ENCODE results near the gene KCNQ4. TPM values are rescaled to one million over a fixed set of nuclear protein-coding genes. Genes with fewer than 3 reads are reported as not detected.

Gene KCNQ4
- total and polyA plus RNA-seq, 10 of the 15 experiments (the other 5 are each of a cell fraction or from before 2014, with no cell fraction given): 0.04 to 0.18 (median 0.08) TPM; not detected in 2

DNA sequence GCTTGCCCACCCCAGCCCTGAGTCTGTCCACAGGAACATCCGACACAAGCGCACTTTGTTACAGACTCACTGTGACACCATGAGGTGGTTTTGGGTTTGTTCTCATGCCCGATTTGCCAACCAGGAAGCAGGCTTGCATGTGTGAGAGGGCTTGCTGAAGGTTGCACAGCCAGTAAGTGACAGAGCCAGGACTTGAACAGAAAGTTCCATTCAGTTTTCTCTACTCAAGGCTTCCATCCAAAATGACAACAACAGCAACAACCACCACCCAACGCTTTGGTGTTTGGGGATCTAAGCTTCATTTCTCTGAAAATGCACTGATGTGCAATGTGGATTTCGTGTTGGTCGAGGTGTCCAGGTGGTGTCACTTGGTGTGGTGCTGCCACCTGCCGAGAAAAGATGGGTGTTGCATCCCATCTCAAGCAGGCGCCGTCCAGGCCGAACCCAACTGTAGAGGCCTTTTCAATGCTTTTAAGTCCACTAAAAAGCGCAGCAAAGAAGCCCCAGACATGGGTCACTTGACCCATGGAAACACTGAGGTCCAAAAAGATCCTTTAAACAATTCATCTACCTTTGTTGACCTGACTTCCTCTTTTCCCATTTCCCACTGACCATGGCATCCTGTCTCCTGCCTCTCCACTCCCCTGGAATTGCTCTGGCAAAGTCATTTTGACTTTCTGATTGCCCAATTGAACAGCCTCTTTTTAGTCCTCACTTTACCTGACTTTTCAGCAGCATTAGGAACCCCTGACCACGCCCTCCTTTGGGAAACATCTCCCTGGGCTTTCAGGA lies 66.4 kb downstream of the KCNQ4 start (continued):
- TF ChIP-seq ZNF592 (IDR thresholded peaks at IDR 0.05): no peak

DNA sequence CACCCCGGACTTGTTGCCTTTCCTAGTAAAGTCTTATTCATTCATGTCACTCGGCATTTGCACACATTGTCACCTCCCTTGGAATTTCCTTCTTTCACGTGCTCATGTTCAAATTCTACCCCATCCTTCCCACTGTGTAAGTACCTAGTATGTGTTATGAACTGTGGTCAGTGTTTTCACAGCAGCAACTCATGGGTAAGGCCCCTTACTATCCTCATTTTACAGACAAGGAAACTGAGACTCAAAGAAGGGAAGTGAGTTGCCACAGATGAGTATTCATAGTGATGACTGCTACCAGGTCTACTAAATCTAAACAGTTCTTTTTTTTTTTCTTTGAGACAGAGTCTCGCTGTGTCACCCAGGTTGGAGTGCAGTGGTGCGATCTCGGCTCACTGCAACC lies 68.1 kb downstream of the KCNQ4 start:
- no peak overlapping the region for H3K27ac ChIP-seq (ENCODE audit: control insufficient read depth, insufficient read depth)
- BruUV-seq (replicated peaks): no TSS peak
- DNase-seq (ENCODE audit: low read depth, low spot score) (peak; percentile 42), ATAC-seq (peak; percentile 74), FAIRE-seq (no peak)
- H3K27me3 ChIP-seq (replicated peaks in 1 of 2; ENCODE audit: control insufficient read depth in 2 of 2, insufficient read depth in 2 of 2, low read length in 1 of 2): peaks cover 0 to 2% of the 10 kb centered on the region in 2 experiments; a peak in 2 of 4 replicates
- H3K4me1 ChIP-seq (ENCODE audit: control insufficient read depth, insufficient read depth, low read length): peaks cover 8% of the 10 kb centered on the region
- WGBS (ENCODE audit: insufficient coverage, insufficient replicate concordance, low lambda C conversion rate, missing lambda C conversion rate): 19% methylated on average over 6 of the region's 6 CpGs
- H3K79me2 ChIP-seq (ENCODE audit: control insufficient read depth, insufficient read depth, low read length): no peaks in the 10 kb centered on the region
- H4K20me1 ChIP-seq (ENCODE audit: control insufficient read depth, insufficient read depth): no peaks in the 10 kb centered on the region
- SMC1A ChIA-PET (ENCODE audit: uncharacterized antibody, unreplicated experiment): interaction anchor here (0.6 to 17.4 kb wide), 8 partner anchors 24 to 250 kb away, joined by 3 to 197 read pairs (median 4); no protein-coding TSS in a partner anchor
- intact Hi-C loops (cut with micrococcal nuclease; ENCODE audit: unreplicated experiment) (loop anchor here (2.0 to 5.0 kb wide), 4 partner anchors 101 to 319 kb away; partner anchors contain the start of gene RIMS3), in situ Hi-C loops (cut with MboI) (no loop called here)
- H3K9me3 ChIP-seq (replicated peaks; ENCODE audit: control insufficient read depth, insufficient read depth, low read length): no peaks in the 10 kb centered on the region
- no peak overlapping the region for H2AFZ ChIP-seq (ENCODE audit: control insufficient read depth, low read depth, low read length)
- H3K9ac ChIP-seq (ENCODE audit: control insufficient read depth, insufficient read depth, low read length): no peak overlapping the region
- no peak overlapping the region for H3K4me3 ChIP-seq
- POLR2A ChIA-PET: interaction anchor here (0.5 kb wide), 1 partner anchor 186 kb away, joined by 4 read pairs; the partner anchor contains the start of gene RIMS3
- no peaks in the 10 kb centered on the region for H3K36me3 ChIP-seq (ENCODE audit: control insufficient read depth in 2 of 2, insufficient read depth in 2 of 2, low read length in 1 of 2)
- H3K4me2 ChIP-seq (ENCODE audit: control insufficient read depth, insufficient read depth): no peak overlapping the region
- RAD21 ChIA-PET (ENCODE audit: unreplicated experiment): interaction anchor here (0.9 to 5.9 kb wide), 3 partner anchors 61 to 98 kb away, joined by 3 to 86 read pairs (median 41); no protein-coding TSS in a partner anchor
- CTCF ChIA-PET: interaction anchor here (1.0 to 11.6 kb wide), 11 partner anchors 8 to 319 kb away, joined by 3 to 254 read pairs (median 8); no protein-coding TSS in a partner anchor
- TF ChIP-seq PML (IDR thresholded peaks at IDR 0.05; ENCODE audit: low read length) (no peak), IKZF2 (IDR thresholded peaks at IDR 0.05) (peak; percentile 67 to 69), CBFB (IDR thresholded peaks at IDR 0.05; ENCODE audit: low read depth) (no peak), NBN (IDR thresholded peaks at IDR 0.05) (0 out of 2 replicates have a peak, but pooled peaks have one; percentile 43), MTA3 (IDR thresholded peaks at IDR 0.05; ENCODE audit: borderline replicate concordance, low read length) (no peak), NRF1 (conservative IDR thresholded peaks at IDR 0.05; ENCODE audit: low read depth, low read length) (no peak), SMARCA5 (IDR thresholded peaks at IDR 0.05) (0 out of 2 replicates have a peak, but pooled peaks have one; percentile 15), RELA (IDR thresholded peaks at IDR 0.05; ENCODE audit: borderline replicate concordance, partially characterized antibody) (no peak), SKIL (IDR thresholded peaks at IDR 0.05; ENCODE audit: low read depth, poor library complexity, severe bottlenecking) (peak; percentile 32)
- TF ChIP-seq, protein P1, sequence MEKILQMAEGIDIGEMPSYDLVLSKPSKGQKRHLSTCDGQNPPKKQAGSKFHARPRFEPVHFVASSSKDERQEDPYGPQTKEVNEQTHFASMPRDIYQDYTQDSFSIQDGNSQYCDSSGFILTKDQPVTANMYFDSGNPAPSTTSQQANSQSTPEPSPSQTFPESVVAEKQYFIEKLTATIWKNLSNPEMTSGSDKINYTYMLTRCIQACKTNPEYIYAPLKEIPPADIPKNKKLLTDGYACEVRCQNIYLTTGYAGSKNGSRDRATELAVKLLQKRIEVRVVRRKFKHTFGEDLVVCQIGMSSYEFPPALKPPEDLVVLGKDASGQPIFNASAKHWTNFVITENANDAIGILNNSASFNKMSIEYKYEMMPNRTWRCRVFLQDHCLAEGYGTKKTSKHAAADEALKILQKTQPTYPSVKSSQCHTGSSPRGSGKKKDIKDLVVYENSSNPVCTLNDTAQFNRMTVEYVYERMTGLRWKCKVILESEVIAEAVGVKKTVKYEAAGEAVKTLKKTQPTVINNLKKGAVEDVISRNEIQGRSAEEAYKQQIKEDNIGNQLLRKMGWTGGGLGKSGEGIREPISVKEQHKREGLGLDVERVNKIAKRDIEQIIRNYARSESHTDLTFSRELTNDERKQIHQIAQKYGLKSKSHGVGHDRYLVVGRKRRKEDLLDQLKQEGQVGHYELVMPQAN (conservative IDR thresholded peaks at IDR 0.05): no peak

All from GM12878 (cell line).